ENCODE data around the gene CDK11A.
"Not testable (repeated sequence)": the region's sequence is repeated elsewhere in the genome, so short reads cannot be mapped to it uniquely, and the experiment has no call there.

The CDK11A gene

GRCh38 chr1:1721201-1721600, 3.0 kb downstream of the CDK11A start:
- Mint-ChIP-seq H3K27me3 (no peaks in the 10 kb centered on the region), H3K9me3 (no peaks in the 10 kb centered on the region), H3K4me1 (ENCODE audit: low read depth) (no peaks in the 10 kb centered on the region), H3K4me3 (no peak overlapping the region), H3K36me3 (ENCODE audit: low read depth) (peaks cover 54% of the 10 kb centered on the region), H3K27ac (no peak overlapping the region)
- intact Hi-C loops (cut with micrococcal nuclease): no loop called here

GRCh38 chr1:1715109-1715883, 8.9 kb downstream of the CDK11A start:
- H3K4me3 Mint-ChIP-seq; H3K9me3 Mint-ChIP-seq; H3K27me3 Mint-ChIP-seq; H3K27ac Mint-ChIP-seq; H3K4me1 Mint-ChIP-seq (ENCODE audit: low read depth); intact Hi-C loops (cut with micrococcal nuclease): not testable (repeated sequence)
- H3K36me3 Mint-ChIP-seq (ENCODE audit: low read depth): peaks cover 54% of the 10 kb centered on the region

- H3K27me3 Mint-ChIP-seq; H3K4me1 Mint-ChIP-seq (ENCODE audit: low read depth); H3K4me3 Mint-ChIP-seq; H3K9me3 Mint-ChIP-seq; H3K27ac Mint-ChIP-seq; intact Hi-C loops (cut with micrococcal nuclease): not testable (repeated sequence)
- peaks cover 41% of the 10 kb centered on the region for H3K36me3 Mint-ChIP-seq (ENCODE audit: low read depth)
These were observed 16.3 kb downstream of the CDK11A start for GRCh38 chr1:1707897-1708296.

GRCh38 chr1:1707241-1707640, 16.9 kb downstream of the CDK11A start:
- H3K4me1 Mint-ChIP-seq (ENCODE audit: low read depth); H3K27me3 Mint-ChIP-seq; intact Hi-C loops (cut with micrococcal nuclease); H3K9me3 Mint-ChIP-seq; H3K27ac Mint-ChIP-seq; H3K4me3 Mint-ChIP-seq: not testable (repeated sequence)
- peaks cover 41% of the 10 kb centered on the region for H3K36me3 Mint-ChIP-seq (ENCODE audit: low read depth)

GRCh38 chr1:1705623-1706022, 18.5 kb downstream of the CDK11A start:
- H3K9me3 Mint-ChIP-seq; H3K27ac Mint-ChIP-seq; H3K27me3 Mint-ChIP-seq; H3K4me3 Mint-ChIP-seq; H3K4me1 Mint-ChIP-seq (ENCODE audit: low read depth); intact Hi-C loops (cut with micrococcal nuclease): not testable (repeated sequence)
- H3K36me3 Mint-ChIP-seq (ENCODE audit: low read depth): peaks cover 39% of the 10 kb centered on the region

- intact Hi-C loops (cut with micrococcal nuclease); H3K27ac Mint-ChIP-seq; H3K27me3 Mint-ChIP-seq; H3K4me1 Mint-ChIP-seq (ENCODE audit: low read depth); H3K4me3 Mint-ChIP-seq; H3K9me3 Mint-ChIP-seq: not testable (repeated sequence)
- H3K36me3 Mint-ChIP-seq (ENCODE audit: low read depth): peaks cover 35% of the 10 kb centered on the region
These were observed 19.7 kb downstream of the CDK11A start for GRCh38 chr1:1704284-1704957.

- no peaks in the 10 kb centered on the region for H3K9me3 Mint-ChIP-seq
- H3K27me3 Mint-ChIP-seq: peaks cover 3% of the 10 kb centered on the region
- peaks cover 35% of the 10 kb centered on the region for H3K36me3 Mint-ChIP-seq (ENCODE audit: low read depth)
- H3K4me3 Mint-ChIP-seq: no peak overlapping the region
- H3K27ac Mint-ChIP-seq: no peak overlapping the region
- H3K4me1 Mint-ChIP-seq (ENCODE audit: low read depth): no peaks in the 10 kb centered on the region
- intact Hi-C loops (cut with micrococcal nuclease): no loop called here
These were observed 20.4 kb downstream of the CDK11A start for GRCh38 chr1:1703796-1704195.

- H3K9me3 Mint-ChIP-seq; H3K4me3 Mint-ChIP-seq; H3K27me3 Mint-ChIP-seq; H3K4me1 Mint-ChIP-seq (ENCODE audit: low read depth); intact Hi-C loops (cut with micrococcal nuclease); H3K27ac Mint-ChIP-seq: not testable (repeated sequence)
- peaks cover 28% of the 10 kb centered on the region for H3K36me3 Mint-ChIP-seq (ENCODE audit: low read depth)
These were observed 21.7 kb downstream of the CDK11A start for GRCh38 chr1:1702506-1702905.

- H3K9me3 Mint-ChIP-seq; intact Hi-C loops (cut with micrococcal nuclease); H3K4me3 Mint-ChIP-seq; H3K4me1 Mint-ChIP-seq (ENCODE audit: low read depth); H3K27me3 Mint-ChIP-seq; H3K27ac Mint-ChIP-seq: not testable (repeated sequence)
- H3K36me3 Mint-ChIP-seq (ENCODE audit: low read depth): peaks cover 17% of the 10 kb centered on the region
These were observed 23.6 kb downstream of the CDK11A start for GRCh38 chr1:1700557-1700956.

- H3K36me3 Mint-ChIP-seq (ENCODE audit: low read depth): peaks cover 17% of the 10 kb centered on the region
- intact Hi-C loops (cut with micrococcal nuclease); H3K4me3 Mint-ChIP-seq; H3K9me3 Mint-ChIP-seq; H3K27me3 Mint-ChIP-seq; H3K27ac Mint-ChIP-seq; H3K4me1 Mint-ChIP-seq (ENCODE audit: low read depth): not testable (repeated sequence)
These were observed 24.1 kb downstream of the CDK11A start for GRCh38 chr1:1700067-1700466.

GRCh38 chr1:1699061-1699460, 25.1 kb downstream of the CDK11A start:
- H3K27me3 Mint-ChIP-seq; H3K9me3 Mint-ChIP-seq; H3K36me3 Mint-ChIP-seq (ENCODE audit: low read depth); H3K4me1 Mint-ChIP-seq (ENCODE audit: low read depth); H3K4me3 Mint-ChIP-seq; intact Hi-C loops (cut with micrococcal nuclease); H3K27ac Mint-ChIP-seq: not testable (repeated sequence)

GRCh38 chr1:1697358-1698183, 26.6 kb downstream of the CDK11A start:
- H3K4me3 Mint-ChIP-seq; H3K4me1 Mint-ChIP-seq (ENCODE audit: low read depth); H3K27me3 Mint-ChIP-seq; intact Hi-C loops (cut with micrococcal nuclease); H3K27ac Mint-ChIP-seq; H3K36me3 Mint-ChIP-seq (ENCODE audit: low read depth); H3K9me3 Mint-ChIP-seq: not testable (repeated sequence)

- H3K4me1 Mint-ChIP-seq (ENCODE audit: low read depth); H3K9me3 Mint-ChIP-seq; H3K27me3 Mint-ChIP-seq; H3K36me3 Mint-ChIP-seq (ENCODE audit: low read depth); intact Hi-C loops (cut with micrococcal nuclease); H3K27ac Mint-ChIP-seq; H3K4me3 Mint-ChIP-seq: not testable (repeated sequence)
These were observed 27.5 kb downstream of the CDK11A start for GRCh38 chr1:1696431-1697357.

Measured in dendritic cell treated with granulocyte-macrophage colony-stimulating factor and Interleukin-4, amounts not matched to agents 40 ng/mL and 50 ng/mL, for 4 days (primary cell).